Neuronal stem cell (in vitro differentiated cells): Measurements from ENCODE around the gene POLN.

Experiments
- DNase-seq: peaks from one replicate; pipeline ENCODE4 v3.0.0-alpha.2; 2013; ENCODE audit warnings: low spot score
- H2AFZ ChIP-seq: one replicate; pipeline ENCODE4 v1.6.1; 2013; ENCODE audit warnings: mild to moderate bottlenecking, low read length, inconsistent platforms
- H2AK5ac ChIP-seq: 2 replicates; pipeline ENCODE4 v1.6.1; 2013; ENCODE audit warnings: low read depth, mild to moderate bottlenecking, inconsistent platforms, low read length, moderate library complexity, mixed read lengths
- H2BK120ac ChIP-seq: 2 replicates; pipeline ENCODE4 v1.6.1; 2013; ENCODE audit warnings: low read depth, mild to moderate bottlenecking, inconsistent platforms, low read length, moderate library complexity, mixed read lengths
- H2BK12ac ChIP-seq: one replicate; pipeline ENCODE4 v1.6.1; 2013; ENCODE audit warnings: low read length, inconsistent platforms
- H2BK15ac ChIP-seq: 2 replicates; pipeline ENCODE4 v1.6.1; 2013; ENCODE audit warnings: mild to moderate bottlenecking, low read length, inconsistent platforms, mixed read lengths
- H2BK5ac ChIP-seq: one replicate; pipeline ENCODE4 v1.6.1; 2013; ENCODE audit warnings: inconsistent platforms, mild to moderate bottlenecking, low read length, moderate library complexity
- H3K14ac ChIP-seq: one replicate; pipeline ENCODE4 v1.6.1; 2013; ENCODE audit warnings: low read length, inconsistent platforms
- H3K18ac ChIP-seq: 2 replicates; pipeline ENCODE4 v1.6.1; 2013; ENCODE audit warnings: low read length, inconsistent platforms
- H3K23ac ChIP-seq: 2 replicates; pipeline ENCODE4 v1.6.1; 2013; ENCODE audit warnings: low read depth, mild to moderate bottlenecking, mixed read lengths, low read length, inconsistent platforms; ENCODE audit not compliant: poor library complexity
- H3K27ac ChIP-seq: replicated peaks from 3 replicates; pipeline ENCODE4 v1.5.1; 2013; ENCODE audit warnings: low read length, inconsistent platforms
- H3K27me3 ChIP-seq, 3 experiments: 2 replicates each; pipeline ENCODE4 v1.6.1; 2013; ENCODE audit warnings: low read length in 3 of 3, mild to moderate bottlenecking in 2 of 3, inconsistent platforms in 1 of 3, low read depth in 1 of 3, mixed read lengths in 1 of 3, moderate library complexity in 1 of 3; ENCODE audit not compliant: control insufficient read depth in 3 of 3, insufficient read depth in 3 of 3
- H3K36me3 ChIP-seq, 2 donors: replicated peaks in 1 of 2; 2 replicates each; pipeline ENCODE4 v1.6.1; 2013; ENCODE audit warnings: low read length in 2 of 2; ENCODE audit not compliant: control insufficient read depth in 2 of 2, insufficient read depth in 2 of 2
- H3K4ac ChIP-seq: 2 replicates; pipeline ENCODE4 v1.6.1; 2013; ENCODE audit warnings: inconsistent platforms, mild to moderate bottlenecking, low read length, moderate library complexity
- H3K4me1 ChIP-seq, 2 donors: 1 replicate in 1 of 2; 2 replicates in 1 of 2; pipeline ENCODE4 v1.6.1; 2013; ENCODE audit warnings: low read length in 2 of 2, low read depth in 1 of 2; ENCODE audit not compliant: control insufficient read depth in 2 of 2, insufficient read depth in 1 of 2
- H3K4me2 ChIP-seq: one replicate; pipeline ENCODE4 v1.6.1; 2013; ENCODE audit warnings: mild to moderate bottlenecking, low read length, inconsistent platforms; ENCODE audit not compliant: insufficient read depth, poor library complexity, severe bottlenecking
- H3K4me3 ChIP-seq, 2 donors: 2 replicates each; pipeline ENCODE4 v1.5.1; 2013; ENCODE audit warnings: low read length in 2 of 2, mild to moderate bottlenecking in 2 of 2, inconsistent platforms in 1 of 2, moderate library complexity in 1 of 2
- H3K79me1 ChIP-seq: one replicate; pipeline ENCODE4 v1.6.1; 2013; ENCODE audit warnings: low read depth, mild to moderate bottlenecking, inconsistent platforms, low read length, moderate library complexity
- H3K9ac ChIP-seq: one replicate; pipeline ENCODE4 v1.6.1; 2013; ENCODE audit warnings: mild to moderate bottlenecking, low read depth, low read length, inconsistent platforms; ENCODE audit not compliant: poor library complexity
- H3K9me3 ChIP-seq, 2 donors: replicated peaks in 1 of 2; 2 replicates each; pipeline versions ENCODE3 to v1.6.1; 2013; ENCODE audit warnings: low read length in 2 of 2, mild to moderate bottlenecking in 2 of 2, inconsistent platforms in 1 of 2, low read depth in 1 of 2, mixed read lengths in 1 of 2, moderate library complexity in 1 of 2; ENCODE audit not compliant: control insufficient read depth in 2 of 2, insufficient read depth in 1 of 2
- H4K8ac ChIP-seq: one replicate; pipeline ENCODE4 v1.6.1; 2013; ENCODE audit warnings: low read depth, mild to moderate bottlenecking, inconsistent platforms, low read length, moderate library complexity
- H4K91ac ChIP-seq: one replicate; pipeline ENCODE4 v1.6.1; 2013; ENCODE audit warnings: low read length, low read depth, mild to moderate bottlenecking, inconsistent platforms; ENCODE audit not compliant: poor library complexity
- WGBS, 2 donors: extraction: QIAGEN DNeasy Blood & Tissue Kit; methylation state at CpG; one replicate each; pipeline ENCODE4 v1.1.7; 2013; ENCODE audit warnings: missing lambda C conversion rate in 2 of 2, mixed read lengths in 1 of 2; ENCODE audit not compliant: insufficient read length in 2 of 2, insufficient replicate concordance in 1 of 2; ENCODE audit errors: extremely low coverage in 2 of 2; 5-methylcytosine and 5-hydroxymethylcytosine counted together

The POLN gene

DNA sequence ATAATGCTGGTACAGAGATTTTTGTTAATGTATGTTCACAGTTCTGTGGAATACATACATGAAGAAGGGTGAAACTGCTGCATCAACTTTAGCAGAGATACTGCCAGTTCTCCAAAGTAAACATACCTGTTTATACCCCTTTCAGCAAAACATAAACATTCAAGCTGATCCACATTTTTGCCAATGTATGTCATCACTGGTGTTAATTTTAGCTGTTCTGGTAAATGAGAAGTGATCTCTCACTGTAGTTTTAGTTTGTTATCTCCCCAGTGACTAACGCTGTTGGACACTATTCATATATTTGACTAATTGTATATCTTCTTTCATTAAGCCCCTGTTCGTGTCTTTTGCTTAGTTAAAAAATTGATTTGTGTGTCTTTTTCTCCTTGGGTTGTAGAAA lies 82.0 kb downstream of the POLN start:
- no peak overlapping the region for H3K14ac ChIP-seq
- no CpG with 5 or more reads among the region's 2 CpGs for WGBS, 2 donors
- no peak overlapping the region for H3K4ac ChIP-seq
- no peak overlapping the region for H3K23ac ChIP-seq
- H3K9me3 ChIP-seq: peaks cover 0 to 6% of the 10 kb centered on the region in 2 donors
- H2BK15ac ChIP-seq: no peak overlapping the region
- H3K27me3 ChIP-seq: no peaks in the 10 kb centered on the region
- DNase-seq: no peak
- no peak overlapping the region for H3K27ac ChIP-seq
- H4K8ac ChIP-seq: no peak overlapping the region
- no peak overlapping the region for H2AK5ac ChIP-seq
- no peak overlapping the region for H3K18ac ChIP-seq
- no peak overlapping the region for H2BK12ac ChIP-seq
- no peaks in the 10 kb centered on the region for H3K79me1 ChIP-seq
- H2BK120ac ChIP-seq: no peak overlapping the region
- H3K4me3 ChIP-seq: no peak overlapping the region
- no peaks in the 10 kb centered on the region for H3K4me1 ChIP-seq
- H3K36me3 ChIP-seq: no peaks in the 10 kb centered on the region
- no peak overlapping the region for H3K4me2 ChIP-seq
- H3K9ac ChIP-seq: no peak overlapping the region
- no peak overlapping the region for H2BK5ac ChIP-seq
- H4K91ac ChIP-seq: no peak overlapping the region
- H2AFZ ChIP-seq: no peak overlapping the region

GRCh38 chr4:2155246-2155645 lies 86.7 kb downstream of the POLN start:
- H3K27me3 ChIP-seq: no peaks in the 10 kb centered on the region
- H2BK120ac ChIP-seq: no peak overlapping the region
- H2BK15ac ChIP-seq: no peak overlapping the region
- H3K9me3 ChIP-seq: peaks cover 3 to 4% of the 10 kb centered on the region in 2 donors
- H3K9ac ChIP-seq: no peak overlapping the region
- no peak overlapping the region for H3K18ac ChIP-seq
- no peak overlapping the region for H4K91ac ChIP-seq
- H3K4ac ChIP-seq: no peak overlapping the region
- H2AFZ ChIP-seq: no peak overlapping the region
- H3K4me1 ChIP-seq: no peaks in the 10 kb centered on the region
- peak overlapping the region in 1 of 2 donors; percentile 52 for H3K4me3 ChIP-seq
- H4K8ac ChIP-seq: no peak overlapping the region
- no peak overlapping the region for H3K4me2 ChIP-seq
- no peak overlapping the region for H2BK12ac ChIP-seq
- no peak for DNase-seq
- H3K79me1 ChIP-seq: no peaks in the 10 kb centered on the region
- no CpG with 5 or more reads among the region's 7 CpGs for WGBS, 2 donors
- no peak overlapping the region for H2AK5ac ChIP-seq
- H2BK5ac ChIP-seq: no peak overlapping the region
- H3K27ac ChIP-seq: no peak overlapping the region
- H3K14ac ChIP-seq: no peak overlapping the region
- no peaks in the 10 kb centered on the region for H3K36me3 ChIP-seq
- no peak overlapping the region for H3K23ac ChIP-seq

- Histone ChIP-seq H3K4me1 (no peaks in the 10 kb centered on the region), H2BK5ac (no peak overlapping the region), H2BK15ac (no peak overlapping the region), H3K4me2 (no peak overlapping the region), H3K9me3 (peaks cover 3 to 4% of the 10 kb centered on the region in 2 donors), H4K8ac (no peak overlapping the region), H2AK5ac (no peak overlapping the region), H3K4me3 (no peak overlapping the region), H2BK120ac (no peak overlapping the region), H3K27ac (no peak overlapping the region), H3K18ac (no peak overlapping the region), H3K27me3 (no peaks in the 10 kb centered on the region), H3K36me3 (no peaks in the 10 kb centered on the region), H3K9ac (no peak overlapping the region), H3K23ac (no peak overlapping the region), H3K14ac (no peak overlapping the region), H2BK12ac (no peak overlapping the region), H3K79me1 (no peaks in the 10 kb centered on the region), H2AFZ (no peak overlapping the region), H3K4ac (no peak overlapping the region), H4K91ac (no peak overlapping the region)
- no peak for DNase-seq
- WGBS, 2 donors: no CpG with 5 or more reads among the region's 2 CpGs
Measured at GRCh38 chr4:2154215-2154740, 87.6 kb downstream of the POLN start.

DNA sequence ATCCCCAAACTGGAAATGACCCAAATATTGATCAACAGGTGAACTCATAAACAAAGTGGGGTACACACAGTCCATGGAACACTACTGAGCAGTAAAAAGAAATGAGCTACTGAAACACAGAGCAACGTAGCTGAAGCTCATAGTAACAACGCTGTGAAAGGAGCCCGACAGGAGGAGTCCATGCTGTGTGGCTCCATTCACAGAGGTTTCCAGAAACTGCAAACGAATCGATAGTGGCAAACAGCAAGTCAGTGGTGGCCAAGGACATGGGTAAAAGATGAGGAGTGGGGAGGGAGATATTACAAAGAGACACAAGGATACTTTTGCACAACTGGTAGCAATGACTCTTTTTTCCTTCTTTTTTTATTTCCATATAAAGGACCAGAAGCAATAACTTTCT lies 90.4 kb downstream of the POLN start:
- Histone ChIP-seq H4K91ac (no peak overlapping the region), H4K8ac (no peak overlapping the region), H3K4me3 (no peak overlapping the region), H2BK5ac (no peak overlapping the region), H2AK5ac (no peak overlapping the region), H3K18ac (no peak overlapping the region), H3K4ac (no peak overlapping the region), H3K27ac (no peak overlapping the region), H3K9me3 (peaks cover 0 to 3% of the 10 kb centered on the region in 2 donors), H3K9ac (no peak overlapping the region), H3K36me3 (no peaks in the 10 kb centered on the region), H3K23ac (no peak overlapping the region), H3K4me1 (no peaks in the 10 kb centered on the region), H3K27me3 (no peaks in the 10 kb centered on the region), H3K79me1 (no peaks in the 10 kb centered on the region), H2AFZ (no peak overlapping the region), H2BK120ac (no peak overlapping the region), H2BK12ac (no peak overlapping the region), H3K14ac (no peak overlapping the region), H3K4me2 (no peak overlapping the region), H2BK15ac (no peak overlapping the region)
- no CpG with 5 or more reads among the region's 5 CpGs for WGBS, 2 donors
- DNase-seq: no peak
